Neural progenitor cell (in vitro differentiated cells): Measurements from ENCODE around the gene SAMHD1. TPM values are rescaled to one million over a fixed set of nuclear protein-coding genes. Genes with fewer than 3 reads are reported as not detected.

Source experiments
- DNase-seq: peaks from one replicate; pipeline ENCODE4 v3.0.0-alpha.2; 2016; ENCODE audit warnings: low spot score
- H2AFZ ChIP-seq: fragments of 200-600 bp; sonication (generic); replicated peaks from 2 replicates; pipeline ENCODE4 v1.6.1; 2016; ENCODE audit warnings: antibody characterized with exemption
- H3F3A ChIP-seq: fragments of 200-600 bp; sonication (generic); 2 replicates; pipeline ENCODE4 v1.6.1; 2016; ENCODE audit warnings: antibody characterized with exemption, low read depth
- H3K27ac ChIP-seq: fragments of 200-600 bp; sonication (generic); 2 replicates; pipeline ENCODE4 v1.5.1; 2016; ENCODE audit warnings: mild to moderate bottlenecking
- H3K27me3 ChIP-seq: fragments of 200-600 bp; sonication (generic); 2 replicates; pipeline ENCODE4 v1.6.1; 2016; ENCODE audit warnings: mild to moderate bottlenecking, moderate library complexity
- H3K36me3 ChIP-seq: fragments of 200-600 bp; sonication (generic); 2 replicates; pipeline ENCODE4 v1.5.1; 2016
- H3K4me1 ChIP-seq: fragments of 200-600 bp; sonication (generic); 2 replicates; pipeline ENCODE4 v1.6.1; 2016; ENCODE audit warnings: mixed run types
- H3K4me2 ChIP-seq: fragments of 200-600 bp; sonication (generic); 2 replicates; pipeline ENCODE4 v1.6.1; 2016
- H3K4me3 ChIP-seq: fragments of 200-600 bp; sonication (generic); 2 replicates; pipeline ENCODE4 v1.5.1; 2016
- H3K79me2 ChIP-seq: fragments of 200-600 bp; sonication (generic); 2 replicates; pipeline ENCODE4 v1.6.1; 2016; ENCODE audit warnings: low read depth
- H3K9ac ChIP-seq: fragments of 200-600 bp; sonication (generic); 2 replicates; pipeline ENCODE4 v1.6.1; 2016
- H3K9me3 ChIP-seq: fragments of 200-600 bp; sonication (generic); 2 replicates; pipeline ENCODE4 v1.5.1; 2016; ENCODE audit warnings: low read depth
- H4K20me1 ChIP-seq: fragments of 200-600 bp; sonication (generic); 2 replicates; pipeline ENCODE4 v1.6.1; 2016; ENCODE audit warnings: low read depth
- H3K27ac Mint-ChIP-seq: 3 replicates; pipeline ENCODE4 v1.8.0; 2021; ENCODE audit warnings: mixed read lengths
- H3K27me3 Mint-ChIP-seq: 2 replicates; pipeline ENCODE4 v1.8.0; 2022; ENCODE audit warnings: low read depth, mild to moderate bottlenecking, inconsistent platforms, moderate library complexity, mixed read lengths; ENCODE audit not compliant: insufficient read depth
- H3K36me3 Mint-ChIP-seq: 3 replicates; pipeline ENCODE4 v1.8.0; 2021; ENCODE audit warnings: mixed read lengths
- H3K4me1 Mint-ChIP-seq: 3 replicates; pipeline ENCODE4 v1.8.0; 2021; ENCODE audit warnings: mixed read lengths
- H3K4me3 Mint-ChIP-seq: 3 replicates; pipeline ENCODE4 v1.8.0; 2021; ENCODE audit warnings: mild to moderate bottlenecking, moderate library complexity, mixed read lengths
- H3K9me3 Mint-ChIP-seq: 3 replicates; pipeline ENCODE4 v1.8.0; 2020; ENCODE audit warnings: mixed read lengths
- CTCF ChIP-seq: fragments of 200-600 bp; sonication (generic); IDR thresholded peaks from 2 replicates; pipeline ENCODE4 v1.5.1; 2017; ENCODE audit warnings: antibody characterized with exemption, mild to moderate bottlenecking
- EZH2 ChIP-seq: fragments of 200-600 bp; sonication (generic); IDR thresholded peaks from 2 replicates; pipeline ENCODE4 v1.6.1; 2017; ENCODE audit warnings: antibody characterized with exemption, mild to moderate bottlenecking, moderate library complexity
- EZH2phosphoT487 ChIP-seq: fragments of 200-600 bp; sonication (generic); IDR thresholded peaks from 2 replicates; pipeline ENCODE4 v1.6.1; 2017; ENCODE audit warnings: antibody characterized with exemption
- total RNA-seq: library from RNA; depleted of rRNA; stranded (reverse); fragments of >200 nt; gene quantifications from 2 replicates; pipeline ENCODE4 v1.2.3, GENCODE V29; 2015; ENCODE audit warnings: low replicate concordance

The SAMHD1 gene
- total RNA-seq, 1 donor from 2014 or later = 29.0 TPM

- Mint-ChIP-seq H3K4me3 (no peak overlapping the region), H3K4me1 (peaks cover 3% of the 10 kb centered on the region), H3K36me3 (peaks cover 4% of the 10 kb centered on the region), H3K9me3 (no peaks in the 10 kb centered on the region), H3K27ac (no peak overlapping the region), H3K27me3 (peaks cover 4% of the 10 kb centered on the region)
- Histone ChIP-seq H3K79me2 (no peaks in the 10 kb centered on the region), H3K4me3 (no peak overlapping the region), H3F3A (no peaks in the 10 kb centered on the region), H4K20me1 (no peaks in the 10 kb centered on the region), H3K4me2 (no peak overlapping the region), H3K9ac (no peak overlapping the region), H2AFZ (no peak overlapping the region), H3K9me3 (no peaks in the 10 kb centered on the region), H3K27ac (no peak overlapping the region), H3K27me3 (no peaks in the 10 kb centered on the region), H3K4me1 (no peaks in the 10 kb centered on the region), H3K36me3 (peaks cover 4% of the 10 kb centered on the region)
- TF ChIP-seq CTCF (no peak), EZH2phosphoT487 (no peak), EZH2 (no peak)
- DNase-seq = no peak
These were observed 46.8 kb downstream of the SAMHD1 start for GRCh38 chr20:36904690-36905089.

GRCh38 chr20:36895036-36895435 is 56.5 kb downstream of the SAMHD1 start:
- peak overlapping the region; percentile 37 for H3K9ac ChIP-seq
- Mint-ChIP-seq H3K36me3 (no peaks in the 10 kb centered on the region), H3K4me3 (no peak overlapping the region), H3K4me1 (no peaks in the 10 kb centered on the region), H3K27ac (no peak overlapping the region), H3K27me3 (peaks cover 10% of the 10 kb centered on the region), H3K9me3 (no peaks in the 10 kb centered on the region)
- no peak overlapping the region for H2AFZ ChIP-seq
- TF ChIP-seq EZH2phosphoT487 (no peak), CTCF (no peak), EZH2 (no peak)
- H3K27ac ChIP-seq = no peak overlapping the region
- H3K36me3 ChIP-seq = peaks cover 4% of the 10 kb centered on the region
- H3F3A ChIP-seq = no peaks in the 10 kb centered on the region
- no peaks in the 10 kb centered on the region for H3K4me1 ChIP-seq
- no peaks in the 10 kb centered on the region for H3K9me3 ChIP-seq
- H3K79me2 ChIP-seq = no peaks in the 10 kb centered on the region
- H3K4me3 ChIP-seq = no peak overlapping the region
- no peak overlapping the region for H3K4me2 ChIP-seq
- no peaks in the 10 kb centered on the region for H3K27me3 ChIP-seq
- H4K20me1 ChIP-seq = no peaks in the 10 kb centered on the region
- no peak for DNase-seq

- H3K4me2 ChIP-seq = no peak overlapping the region
- DNase-seq = no peak
- H3K4me3 ChIP-seq = no peak overlapping the region
- H3K4me1 ChIP-seq = no peaks in the 10 kb centered on the region
- no peaks in the 10 kb centered on the region for H3K79me2 ChIP-seq
- Mint-ChIP-seq H3K27ac (no peak overlapping the region), H3K4me1 (no peaks in the 10 kb centered on the region), H3K36me3 (no peaks in the 10 kb centered on the region), H3K27me3 (peaks cover 8% of the 10 kb centered on the region), H3K9me3 (no peaks in the 10 kb centered on the region), H3K4me3 (no peak overlapping the region)
- H2AFZ ChIP-seq = no peak overlapping the region
- H3K27ac ChIP-seq = no peak overlapping the region
- peaks cover 4% of the 10 kb centered on the region for H3K36me3 ChIP-seq
- H3F3A ChIP-seq = no peaks in the 10 kb centered on the region
- H3K9ac ChIP-seq = no peak overlapping the region
- no peak for TF ChIP-seq CTCF
- H3K27me3 ChIP-seq = no peaks in the 10 kb centered on the region
- no peaks in the 10 kb centered on the region for H3K9me3 ChIP-seq
- no peaks in the 10 kb centered on the region for H4K20me1 ChIP-seq
These were observed 57.7 kb downstream of the SAMHD1 start for GRCh38 chr20:36893801-36894200.

DNA sequence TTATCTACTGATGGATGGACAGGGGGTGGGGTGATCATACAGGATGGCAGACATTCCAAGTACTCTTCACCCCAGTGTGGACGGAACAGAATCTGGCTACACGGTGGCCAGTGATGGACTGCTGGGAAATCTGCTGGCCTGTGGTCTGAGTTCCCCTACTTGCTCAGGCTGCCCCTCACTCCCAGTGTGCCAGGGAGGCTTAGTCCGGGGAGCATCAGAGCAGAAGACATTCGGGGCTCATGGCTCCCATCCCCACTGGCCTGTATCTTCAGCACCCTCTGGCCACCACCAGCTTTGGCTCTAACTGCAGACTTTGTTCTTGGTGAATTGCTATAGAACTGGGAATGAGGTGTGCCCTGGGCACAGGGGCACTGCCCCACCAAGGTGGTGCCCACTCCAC is 60.3 kb downstream of the SAMHD1 start:
- no peaks in the 10 kb centered on the region for H3K9me3 ChIP-seq
- no peak for DNase-seq
- Mint-ChIP-seq H3K27ac (no peak overlapping the region), H3K9me3 (no peaks in the 10 kb centered on the region), H3K27me3 (peaks cover 6% of the 10 kb centered on the region), H3K4me1 (peaks cover 15% of the 10 kb centered on the region), H3K36me3 (no peaks in the 10 kb centered on the region), H3K4me3 (no peak overlapping the region)
- H3K79me2 ChIP-seq = no peaks in the 10 kb centered on the region
- peaks cover 7% of the 10 kb centered on the region for H3K4me1 ChIP-seq
- no peaks in the 10 kb centered on the region for H4K20me1 ChIP-seq
- no peak overlapping the region for H3K9ac ChIP-seq
- H2AFZ ChIP-seq = no peak overlapping the region
- H3K4me2 ChIP-seq = no peak overlapping the region
- TF ChIP-seq EZH2phosphoT487 = no peak
- no peak for TF ChIP-seq CTCF
- no peak for TF ChIP-seq EZH2
- H3K27ac ChIP-seq = no peak overlapping the region
- H3K36me3 ChIP-seq = no peaks in the 10 kb centered on the region
- no peak overlapping the region for H3K4me3 ChIP-seq
- peaks cover 19% of the 10 kb centered on the region for H3F3A ChIP-seq
- no peaks in the 10 kb centered on the region for H3K27me3 ChIP-seq
